K562 (cell line): ENCODE results near the gene NYNRIN. TPM values are rescaled to one million over a fixed set of nuclear protein-coding genes. Genes with fewer than 3 reads are reported as not detected.

Experiments
- GATA2 ChIP-seq: sonication (generic); formaldehyde crosslinking; IDR thresholded peaks from 2 replicates; pipeline ENCODE4 v1.4.0; 2020; ENCODE audit warnings: mild to moderate bottlenecking, missing genetic modification reagents
- LCOR ChIP-seq: sonication (generic); formaldehyde crosslinking; IDR thresholded peaks from 2 replicates; pipeline ENCODE4 v1.8.0; 2022; ENCODE audit warnings: mild to moderate bottlenecking, missing genetic modification reagents
- PBX2 ChIP-seq, 2 experiments: IDR thresholded peaks in 1 of 2; conservative IDR thresholded peaks in 1 of 2; 2 replicates each; pipeline ENCODE4 v1.6.1; 2016; ENCODE audit warnings: low read depth in 2 of 2, mild to moderate bottlenecking in 1 of 2, missing compliant biosample characterization in 1 of 2, missing genetic modification characterization in 1 of 2, moderate library complexity in 1 of 2
- XRCC3 ChIP-seq: fragments of 450-650 bp; IDR thresholded peaks from 2 replicates; pipeline ENCODE4 v1.6.1; 2017; ENCODE audit warnings: mild to moderate bottlenecking, moderate library complexity
- YY1 ChIP-seq, 3 experiments: IDR thresholded peaks; 2 replicates each; pipeline ENCODE4 v1.6.1; 2011; ENCODE audit warnings: low read length in 2 of 3, mild to moderate bottlenecking in 2 of 3, moderate library complexity in 2 of 3, borderline replicate concordance in 1 of 3, control low read depth in 1 of 3, low read depth in 1 of 3; ENCODE audit not compliant: insufficient read depth in 3 of 3, insufficient replicate concordance in 2 of 3, control insufficient read depth in 1 of 3, insufficient read length in 1 of 3; ENCODE audit errors: extremely low read depth in 1 of 3
- ZBTB9 ChIP-seq: fragments of 450-650 bp; formaldehyde crosslinking; IDR thresholded peaks from 2 replicates; pipeline ENCODE4 v1.4.0; 2020; ENCODE audit warnings: mild to moderate bottlenecking, moderate library complexity
- ZNF140 ChIP-seq: fragments of 250-450 bp; sonication (Bioruptor Pico); IDR thresholded peaks from 2 replicates; pipeline ENCODE4 v1.8.0; 2021; ENCODE audit warnings: moderate library complexity, mild to moderate bottlenecking, inconsistent platforms
- ZNF717 ChIP-seq: fragments of 250-450 bp; sonication (Bioruptor Pico); IDR thresholded peaks from 2 replicates; pipeline ENCODE4 v1.5.0; 2021
- polyA plus RNA-seq, 8 experiments: library from polyadenylated mRNA; depleted of rRNA in 4 of 8; stranded (reverse) in 5 of 8; unstranded in 3 of 8; fragments of >200 nt; fragmentation: Nextera tagmentation in 2 of 8; fragmentation: Illumina TruSeq in 1 of 8; extraction: Ambion mirVana in 2 of 8; extraction: Trizol in 1 of 8; gene quantifications; 2 replicates each; pipeline versions ENCODE4 v1.2.1 to v1.2.3, GENCODE V29; 2011 to 2014; ENCODE audit warnings: inconsistent platforms in 1 of 8, missing spikeins in 1 of 8
- total RNA-seq, 7 experiments: library from RNA; depleted of rRNA in 6 of 7; stranded (reverse); fragments of >200 nt in 6 of 7; fragmentation: Illumina TruSeq in 2 of 7; extraction: Trizol in 2 of 7; gene quantifications; 2 replicates each; pipeline versions ENCODE4 v1.2.1 to v1.2.3, GENCODE V29; 2011 to 2021; ENCODE audit warnings: low replicate concordance in 1 of 7

NYNRIN gene
- total and polyA plus RNA-seq, 9 of the 15 experiments (the other 6 are each of a cell fraction or from before 2014, with no cell fraction given): 0.04 to 1.2 (median 0.28) TPM

GRCh38 chr14:24398653-24399446, at the start of gene NYNRIN (continued):
- no peak for TF ChIP-seq YY1 (IDR thresholded peaks at IDR 0.05; ENCODE audit: borderline replicate concordance in 1 of 3, control insufficient read depth in 1 of 3, extremely low read depth in 1 of 3, insufficient read depth in 3 of 3, insufficient read length in 1 of 3, insufficient replicate concordance in 2 of 3, low read depth in 1 of 3, low read length in 2 of 3)
- no peak for TF ChIP-seq ZBTB9 (CRISPR knock-in tag)
- TF ChIP-seq ZNF140 (CRISPR knock-in tag): no peak
- no peak for TF ChIP-seq PBX2 (CRISPR knock-in tag; IDR thresholded peaks at IDR 0.05; ENCODE audit: low read depth)
- no peak for TF ChIP-seq PBX2 (tag; conservative IDR thresholded peaks at IDR 0.05; ENCODE audit: low read depth)
- TF ChIP-seq XRCC3: no peak
- TF ChIP-seq LCOR: no peak
- no peak for TF ChIP-seq GATA2 (CRISPR knock-in tag)
- TF ChIP-seq ZNF717 (CRISPR knock-in tag): no peak
